GM18870 (cell line): ENCODE measurements around the gene VHLL.

ENCODE experiments used
- ATAC-seq: cut with Tn5 transposase; IDR thresholded peaks from one replicate; pipeline ENCODE4 v1.9.1; 2021; ENCODE audit warnings: moderate library complexity; ENCODE audit not compliant: unreplicated experiment

The VHLL gene

DNA sequence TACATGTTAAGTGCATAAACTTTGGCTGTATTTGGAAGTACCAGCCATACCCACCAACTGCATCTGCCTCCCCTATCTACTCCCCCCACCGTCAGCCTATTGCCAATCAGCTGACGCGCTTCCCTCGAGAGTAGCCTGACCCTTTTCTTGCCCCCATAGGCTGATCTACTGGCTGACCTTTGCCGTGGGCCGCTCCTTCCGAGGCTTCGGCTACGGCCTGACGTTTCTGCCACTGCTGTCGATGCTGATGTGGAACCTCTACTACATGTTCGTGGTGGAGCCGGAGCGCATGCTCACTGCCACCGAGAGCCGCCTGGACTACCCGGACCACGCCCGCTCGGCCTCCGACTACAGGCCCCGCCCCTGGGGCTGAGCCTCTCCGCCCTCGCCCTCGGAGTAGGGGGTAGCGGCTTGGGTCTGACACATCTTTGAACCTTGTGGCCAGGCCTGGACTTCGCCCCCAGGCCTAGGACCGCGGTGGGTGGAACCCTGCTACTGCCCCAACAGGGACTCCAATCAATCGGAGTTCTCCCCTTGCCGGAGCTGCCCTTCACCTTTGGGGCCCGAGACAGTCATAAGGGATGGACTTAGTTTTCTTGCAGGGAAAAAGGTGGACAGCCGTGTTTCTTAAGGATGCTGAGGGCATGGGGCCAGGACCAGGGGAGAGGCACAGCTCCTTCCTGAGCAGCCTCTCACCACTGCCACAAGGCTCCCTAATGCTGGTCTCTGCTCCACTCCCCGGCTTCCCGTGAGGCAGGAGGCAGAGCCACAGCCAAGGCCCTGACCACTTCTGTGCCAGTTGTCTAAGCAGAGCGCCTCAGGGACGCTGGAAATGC, 7.7 kb downstream of the VHLL start:
- ATAC-seq: no peak

DNA sequence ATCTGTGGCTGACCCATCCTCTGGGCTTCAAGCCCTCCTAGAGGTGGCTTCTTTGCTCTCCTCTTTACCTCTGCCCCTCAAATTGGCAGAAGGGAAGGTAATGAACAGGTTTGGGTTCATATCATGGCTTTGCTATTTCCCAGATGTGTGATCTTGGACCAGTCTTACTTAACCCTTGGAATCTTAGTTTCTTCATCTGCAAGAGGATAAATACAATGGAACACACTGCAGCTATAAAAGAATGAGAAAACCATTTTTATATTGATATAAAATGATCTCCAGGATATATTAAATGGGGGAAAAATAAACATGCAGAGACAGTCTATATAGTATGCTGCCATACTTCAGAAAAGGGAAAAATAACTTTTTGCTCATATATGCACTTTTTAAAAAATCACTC, 9.2 kb downstream of the VHLL start:
- ATAC-seq: no peak

DNA sequence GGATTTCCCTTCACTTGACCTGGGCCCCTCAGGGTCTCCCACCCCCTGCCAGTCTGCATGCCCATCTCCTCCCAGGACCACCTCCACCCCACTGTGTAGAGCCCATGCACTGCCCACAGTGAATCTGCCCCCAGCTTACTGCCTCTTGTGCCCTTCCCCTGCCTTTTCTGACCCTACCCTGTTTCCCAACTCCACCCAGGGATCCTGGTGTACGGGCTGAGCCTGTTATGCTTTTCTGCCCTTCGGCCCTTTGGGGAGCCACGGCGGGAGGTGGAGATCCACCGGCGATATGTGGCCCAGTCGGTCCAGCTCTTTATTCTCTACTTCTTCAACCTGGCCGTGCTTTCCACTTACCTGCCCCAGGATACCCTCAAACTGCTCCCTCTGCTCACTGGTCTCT, 13.0 kb downstream of the VHLL start:
- no peak for ATAC-seq

DNA sequence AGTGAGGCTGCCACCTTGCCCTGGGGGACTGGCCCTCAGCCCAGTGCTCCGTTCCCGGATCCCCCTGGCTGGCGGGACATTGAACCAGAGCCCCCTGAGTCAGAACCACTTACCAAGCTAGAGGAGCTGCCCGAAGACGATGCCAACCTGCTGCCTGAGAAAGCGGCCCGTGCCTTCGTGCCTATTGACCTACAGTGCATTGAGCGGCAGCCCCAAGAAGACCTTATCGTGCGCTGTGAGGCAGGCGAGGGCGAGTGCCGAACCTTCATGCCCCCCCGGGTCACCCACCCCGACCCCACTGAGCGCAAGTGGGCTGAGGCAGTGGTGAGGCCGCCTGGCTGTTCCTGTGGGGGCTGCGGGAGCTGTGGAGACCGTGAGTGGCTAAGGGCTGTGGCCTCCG, 13.7 kb downstream of the VHLL start:
- ATAC-seq: no peak

DNA sequence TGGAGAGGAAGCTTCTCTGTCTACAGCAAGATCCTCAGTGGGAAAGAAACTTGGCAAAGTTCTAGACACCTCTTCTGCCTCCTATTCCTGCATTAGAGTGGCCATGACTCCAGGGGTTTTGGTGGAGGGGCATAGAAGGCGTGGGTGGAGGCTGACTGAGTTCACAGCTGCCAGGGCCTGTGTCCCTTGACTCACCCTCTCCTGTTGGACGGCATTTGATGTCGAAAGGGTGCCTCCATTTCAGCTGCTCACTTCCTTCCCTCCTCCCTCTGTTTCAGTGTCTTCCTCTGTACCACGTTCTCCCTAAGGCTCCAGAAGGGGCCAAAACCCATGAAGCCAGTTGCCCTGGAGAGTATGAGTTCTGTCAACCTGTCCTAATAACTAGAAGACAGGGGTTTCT, 14.3 kb downstream of the VHLL start:
- ATAC-seq: no peak

DNA sequence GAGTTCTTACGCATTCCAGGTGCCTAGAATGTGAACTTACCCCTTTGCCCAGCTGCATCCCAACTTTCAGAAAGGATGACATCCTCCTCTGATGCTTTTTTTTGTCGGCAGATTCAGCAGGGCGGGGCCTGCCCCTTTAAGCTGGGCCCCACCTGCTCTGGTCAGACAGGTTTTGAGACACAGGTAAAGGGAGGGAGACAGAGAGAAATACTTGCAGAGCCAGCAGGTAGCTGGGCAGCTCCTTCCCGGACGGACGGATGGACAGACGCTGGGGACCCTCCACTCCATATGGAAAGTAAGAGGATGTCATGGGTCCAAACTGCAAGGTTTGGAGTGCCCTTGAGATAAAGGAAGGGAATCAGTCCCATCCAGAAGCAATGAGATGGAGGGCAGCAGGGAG, 15.0 kb downstream of the VHLL start, which contains the start of gene TMEM79:
TMEM79 (plus strand) TSS at position 214 of the 400 bp plus-strand sequence. CDS start 902 bp downstream, outside the sequence.
- ATAC-seq: no peak

DNA sequence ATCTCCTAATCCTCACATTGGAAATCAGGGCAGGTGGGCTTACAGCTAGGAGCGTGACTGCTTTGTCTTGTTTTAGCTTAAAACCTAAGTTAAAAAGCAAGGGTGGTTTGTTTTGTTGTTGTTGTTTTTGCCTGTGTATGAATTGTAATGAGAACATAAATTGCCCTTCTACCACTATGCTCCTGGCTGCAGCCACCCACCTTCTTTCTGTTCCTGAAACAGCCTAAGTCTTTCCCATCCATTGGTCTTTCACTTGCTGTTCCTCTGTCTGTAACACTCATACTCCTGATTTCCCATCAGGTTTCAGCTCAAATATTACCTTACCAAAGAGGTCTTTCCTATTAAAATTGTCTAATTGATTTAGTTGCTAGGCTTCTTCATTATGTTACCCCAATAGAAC, 15.6 kb downstream of the VHLL start:
- ATAC-seq: no peak

DNA sequence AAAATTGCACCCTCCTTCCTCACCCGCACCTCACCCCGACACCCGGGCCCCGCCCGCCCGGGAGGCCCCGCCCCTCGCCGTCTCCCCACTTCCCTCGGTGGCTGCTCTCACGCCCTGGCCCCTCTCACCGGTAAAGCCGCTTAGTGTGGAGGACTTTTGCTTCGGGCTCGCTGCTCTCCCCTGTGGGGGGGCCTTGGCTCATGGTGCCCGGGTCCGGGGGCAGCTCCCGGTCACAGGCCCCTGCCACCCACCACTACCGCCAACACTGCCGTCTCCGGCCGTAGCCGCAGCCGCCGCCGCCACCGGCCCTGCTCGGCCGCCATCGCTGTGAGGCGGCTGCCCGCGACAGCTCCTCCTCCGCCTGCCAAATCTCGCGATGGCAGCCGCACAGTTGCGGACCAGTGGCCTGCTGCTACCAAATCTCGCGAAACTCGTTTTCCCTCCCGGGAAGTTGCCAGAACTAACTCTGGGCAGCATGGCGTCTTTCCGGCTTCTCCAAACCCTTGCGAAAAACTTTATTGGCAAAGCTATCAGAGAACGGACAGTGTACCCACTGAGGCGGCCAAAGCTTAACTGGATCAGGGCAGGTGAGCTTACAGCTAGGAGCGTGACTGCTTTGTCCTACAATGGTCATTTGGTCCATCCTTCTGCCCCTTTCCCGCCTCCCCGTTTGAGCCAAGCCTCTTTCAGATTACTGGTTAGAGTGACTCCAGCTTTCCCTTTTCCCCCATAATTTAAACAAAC, 16.5 kb downstream of the VHLL start, which contains the start of gene SMG5:
SMG5 (minus strand) TSS at position 347 of the 744 bp plus-strand sequence; CDS start at position 202, 145 bp downstream.
- peak; percentile 66 for ATAC-seq

DNA sequence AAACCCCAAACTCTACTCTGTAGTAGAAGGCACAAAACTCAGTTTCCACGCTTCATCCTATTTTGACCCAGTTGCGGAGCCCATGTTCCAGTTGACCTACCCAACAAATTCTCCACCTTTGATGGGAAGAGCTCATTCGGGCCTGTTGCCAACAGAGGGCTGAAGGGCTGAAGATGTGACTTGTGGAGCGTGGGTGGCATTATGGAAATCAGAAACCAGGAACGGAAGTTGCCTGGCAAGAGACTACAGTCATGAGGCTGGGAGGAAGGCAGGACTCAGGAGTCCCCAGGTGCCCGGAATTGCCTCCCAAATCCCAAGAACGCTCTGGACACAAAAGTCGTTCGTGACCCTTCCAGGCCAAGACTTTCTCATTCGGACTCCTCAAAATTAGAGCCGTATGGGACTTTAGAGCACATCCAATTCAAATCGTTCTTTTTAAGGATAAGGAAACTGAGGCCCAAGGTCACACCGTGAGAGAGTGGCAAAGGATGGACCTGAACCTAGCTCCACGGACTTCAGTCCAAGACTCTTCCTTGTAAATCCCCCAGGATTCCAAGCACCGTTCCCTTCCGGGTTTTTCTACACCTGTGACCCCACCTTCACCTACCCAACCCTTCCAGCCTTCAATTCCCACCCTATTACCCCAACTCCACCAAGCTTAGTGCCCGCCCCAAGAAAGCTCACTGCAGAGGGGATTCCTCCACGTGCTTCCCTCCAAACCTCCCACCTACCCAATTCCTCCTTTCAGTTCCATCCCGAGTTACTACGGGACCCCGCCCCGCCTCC, 17.2 kb downstream of the VHLL start:
- ATAC-seq: no peak

DNA sequence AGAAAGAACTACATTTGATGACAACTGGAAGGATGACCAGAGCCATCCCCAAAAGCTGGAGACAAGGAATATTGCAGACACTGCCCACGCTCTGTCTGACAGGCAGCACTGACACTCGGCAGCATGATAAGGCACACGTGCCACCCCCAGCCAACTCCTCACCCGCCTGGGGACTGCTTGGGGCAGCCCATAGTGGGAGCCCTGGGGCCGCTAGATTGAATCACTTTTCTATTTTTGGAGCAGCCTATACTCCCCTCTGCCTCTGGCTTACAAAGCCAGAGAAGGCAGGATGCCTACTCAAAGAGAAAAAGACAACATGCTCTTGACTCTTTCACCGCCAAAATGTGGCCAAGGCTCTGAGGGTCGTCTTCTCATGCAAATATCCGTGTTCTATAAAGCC, 17.8 kb downstream of the VHLL start:
- ATAC-seq: no peak

DNA sequence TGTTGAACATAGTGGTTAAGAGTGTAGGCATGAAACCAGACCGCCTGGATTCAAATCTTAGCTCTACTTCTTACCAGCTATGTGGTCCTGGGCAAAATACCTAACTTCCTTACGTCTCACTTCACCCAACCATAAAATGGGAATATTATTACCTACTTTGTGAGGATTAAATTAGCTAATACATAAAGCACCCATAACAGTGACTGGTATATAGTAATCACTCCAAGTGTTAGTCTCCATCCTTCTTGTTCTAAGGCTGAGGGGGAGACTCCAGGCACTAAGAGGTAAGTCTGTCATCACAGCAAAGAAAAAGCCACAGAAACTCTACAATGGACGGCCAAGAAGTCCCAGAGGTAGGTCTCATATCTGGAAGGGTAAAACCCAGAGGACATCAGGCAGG, 19.3 kb downstream of the VHLL start:
- no peak for ATAC-seq

DNA sequence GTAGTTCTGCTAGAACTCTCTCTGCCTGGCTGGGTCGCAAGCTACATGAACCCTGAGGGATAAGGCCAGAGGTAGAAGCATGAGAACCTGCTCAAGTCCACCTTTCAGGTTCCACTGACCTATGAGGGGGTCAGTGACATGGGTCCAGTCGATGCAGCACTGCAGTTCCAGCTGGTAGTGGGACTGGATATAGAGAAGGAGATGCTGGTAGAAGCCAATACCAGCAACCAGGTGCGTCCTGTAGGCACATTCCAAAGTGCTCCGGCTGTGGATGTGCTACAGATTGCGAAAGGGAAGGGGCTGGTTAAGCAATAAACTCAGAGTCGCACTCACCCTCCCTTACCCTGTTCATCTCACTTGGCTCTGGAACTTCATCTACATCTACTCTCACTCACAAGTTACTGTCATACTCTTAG, 22.1 kb downstream of the VHLL start:
- no peak for ATAC-seq

DNA sequence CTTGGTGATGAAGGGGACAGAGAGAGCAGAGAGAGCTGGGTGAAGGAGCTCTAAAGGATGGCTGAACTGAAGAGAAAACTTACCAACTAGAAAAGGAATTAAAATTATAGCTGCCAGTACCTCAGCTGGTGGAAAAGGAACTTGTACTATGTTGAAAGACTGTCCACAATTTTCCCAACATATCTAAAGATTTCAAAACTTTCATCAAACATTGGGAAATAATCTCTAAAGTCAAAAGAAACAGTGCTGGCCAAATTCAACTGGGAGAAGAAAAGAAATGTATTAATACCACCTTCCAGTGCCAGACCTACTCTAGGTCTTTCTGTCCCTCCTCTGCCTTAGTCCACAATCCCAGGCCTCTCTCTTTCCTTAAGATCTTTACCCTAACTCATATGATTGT, 22.6 kb downstream of the VHLL start:
- no peak for ATAC-seq

DNA sequence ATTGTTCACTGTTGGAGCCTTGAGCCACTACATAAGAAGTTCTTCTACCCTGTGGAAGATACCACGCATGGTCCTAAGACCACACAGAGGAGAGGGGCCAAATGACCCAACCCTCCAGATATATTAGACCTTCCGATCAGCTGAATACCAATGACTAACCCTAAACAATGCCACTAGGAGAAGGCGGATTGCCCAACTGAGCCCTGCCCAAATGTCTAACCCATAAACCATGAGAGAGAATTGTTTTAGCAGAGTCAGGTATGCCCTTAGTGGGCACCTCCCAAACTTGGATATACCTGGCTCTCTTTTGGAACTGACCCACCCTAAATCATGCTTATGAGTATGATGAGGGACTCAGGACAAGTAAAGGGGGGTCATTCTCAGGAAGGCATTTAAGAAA, 28.8 kb downstream of the VHLL start:
- no peak for ATAC-seq

DNA sequence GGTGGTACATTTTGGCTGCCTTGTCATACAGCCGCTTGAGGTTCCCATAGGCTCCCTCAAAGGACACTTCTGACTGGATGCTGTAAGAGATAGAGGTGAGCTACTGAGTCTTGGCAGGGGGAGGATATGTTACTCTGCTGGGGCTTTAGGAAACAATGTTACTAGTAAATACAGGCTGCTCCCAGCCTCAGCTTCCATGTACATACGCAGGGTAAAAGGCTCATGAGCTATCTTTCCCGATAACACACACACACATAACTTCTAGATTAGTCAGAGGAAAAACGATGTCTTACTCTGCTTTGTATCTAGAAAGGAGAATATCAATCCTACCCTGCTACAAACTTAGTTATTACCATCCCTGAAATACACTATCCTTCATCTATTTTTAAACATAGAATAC, 30.8 kb downstream of the VHLL start:
- ATAC-seq: no peak

DNA sequence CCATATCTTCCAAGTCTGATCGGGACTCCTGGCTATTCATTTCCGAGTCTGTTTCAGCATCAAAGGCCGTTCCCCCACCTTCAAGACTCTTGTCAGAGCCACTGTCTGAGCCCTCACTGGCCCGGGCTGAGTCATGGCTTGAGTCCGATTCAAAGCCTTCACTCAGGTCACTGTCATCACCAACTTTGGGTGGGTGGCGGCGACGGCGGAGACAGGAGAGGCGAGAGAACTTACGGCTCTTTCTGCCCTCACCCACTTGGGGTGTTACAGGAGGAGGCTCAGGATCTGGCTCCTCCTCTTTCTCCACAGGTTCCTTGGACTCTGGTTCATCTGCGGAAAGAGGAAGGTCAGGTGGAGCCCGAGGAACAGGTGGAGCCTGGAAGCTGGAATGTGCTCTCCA, 33.1 kb downstream of the VHLL start:
- ATAC-seq: no peak

DNA sequence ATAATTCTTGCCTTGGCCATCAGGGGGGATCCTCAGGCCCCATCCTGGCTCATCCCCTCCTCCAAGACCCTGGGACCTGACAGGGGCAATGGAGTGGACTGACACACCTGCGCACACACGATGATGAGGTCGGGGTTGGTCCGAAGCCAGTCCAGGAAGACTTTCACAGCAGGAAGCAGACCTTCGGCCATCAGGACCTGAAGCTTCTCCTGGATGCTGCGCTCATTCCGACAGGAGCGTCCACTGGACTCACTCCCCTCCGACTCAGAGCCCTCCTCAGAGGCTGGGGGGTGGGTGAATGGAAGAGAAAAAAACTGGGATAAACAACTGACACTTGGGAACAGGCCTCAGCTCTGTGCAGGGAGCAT, 35.8 kb downstream of the VHLL start:
- ATAC-seq: no peak

DNA sequence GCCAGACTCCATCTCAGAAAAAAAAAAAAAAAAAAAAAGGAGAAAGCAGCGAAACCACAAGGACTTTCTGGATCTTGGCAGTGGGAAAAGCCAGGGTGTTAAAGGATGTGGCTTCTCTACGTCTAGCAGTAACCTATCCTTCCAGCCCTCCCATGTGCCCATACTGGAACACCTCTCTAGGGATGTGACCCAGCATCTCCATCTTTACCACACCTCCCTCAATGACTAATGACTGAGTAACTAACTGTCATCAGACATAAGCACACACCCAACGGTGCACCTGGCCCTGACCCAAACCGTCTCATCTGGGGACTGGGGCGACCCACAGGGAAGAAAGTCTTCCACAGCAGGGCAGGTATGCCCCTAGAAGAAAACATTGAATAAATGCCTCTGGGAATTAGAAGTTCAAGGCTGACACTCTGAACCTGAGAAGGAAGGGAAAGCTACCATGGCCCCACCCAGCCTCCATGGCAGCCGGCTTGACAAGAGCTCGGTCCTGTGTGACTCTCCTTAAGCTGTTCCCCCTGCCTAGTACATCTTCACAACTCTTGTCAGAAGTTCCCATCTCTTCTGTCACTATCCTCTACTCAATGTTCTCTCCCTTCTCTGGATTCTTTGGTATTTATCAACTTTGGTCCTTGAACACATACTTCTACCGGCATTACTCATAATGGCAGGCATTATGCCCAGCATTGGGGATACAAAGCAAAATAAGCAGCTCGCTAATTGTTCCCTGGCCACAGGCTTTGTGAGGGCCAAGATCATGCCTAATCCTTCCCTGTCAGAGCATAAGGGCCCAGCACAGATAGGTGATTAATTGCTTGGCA, 36.4 kb downstream of the VHLL start:
- no peak for ATAC-seq

DNA sequence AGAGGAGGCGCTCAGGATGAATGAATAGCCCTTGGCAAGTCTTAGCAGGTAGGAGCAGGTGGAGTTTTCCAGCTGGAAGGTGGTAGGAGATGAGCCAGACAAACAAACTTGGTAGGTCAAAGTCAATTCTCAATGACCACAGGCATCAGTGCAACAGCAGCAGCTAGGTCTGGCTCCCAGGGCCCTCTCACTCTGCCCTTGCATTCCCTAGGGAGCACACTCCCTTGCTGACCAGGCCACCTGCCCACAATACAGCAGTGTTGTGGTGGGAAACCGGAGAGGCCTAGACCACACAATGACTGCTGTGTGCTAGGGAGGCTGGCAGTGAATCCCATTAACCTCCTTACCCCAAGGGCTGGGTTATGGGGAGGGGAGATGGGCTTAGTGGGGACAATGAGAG, 38.2 kb downstream of the VHLL start:
- no peak for ATAC-seq

DNA sequence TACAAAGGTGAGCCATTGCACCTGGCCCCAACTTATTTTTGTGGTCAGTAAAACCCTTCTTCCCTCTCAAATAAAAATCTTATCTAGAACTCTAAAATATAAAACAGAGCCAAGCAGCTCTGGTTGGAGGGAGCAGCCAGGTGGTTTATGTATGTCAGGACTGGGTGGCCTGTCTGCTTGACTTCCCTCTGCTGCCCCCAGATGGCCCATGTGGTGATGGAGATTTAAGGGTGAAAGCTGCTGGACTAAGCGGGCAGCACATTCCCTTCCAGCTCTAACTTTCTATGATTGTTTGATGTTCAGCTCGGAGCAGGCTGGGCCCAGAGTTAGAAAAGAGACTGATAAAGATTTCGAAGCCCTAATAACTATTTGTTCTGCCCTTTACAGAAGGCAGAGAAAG, 39.3 kb downstream of the VHLL start:
- no peak for ATAC-seq

DNA sequence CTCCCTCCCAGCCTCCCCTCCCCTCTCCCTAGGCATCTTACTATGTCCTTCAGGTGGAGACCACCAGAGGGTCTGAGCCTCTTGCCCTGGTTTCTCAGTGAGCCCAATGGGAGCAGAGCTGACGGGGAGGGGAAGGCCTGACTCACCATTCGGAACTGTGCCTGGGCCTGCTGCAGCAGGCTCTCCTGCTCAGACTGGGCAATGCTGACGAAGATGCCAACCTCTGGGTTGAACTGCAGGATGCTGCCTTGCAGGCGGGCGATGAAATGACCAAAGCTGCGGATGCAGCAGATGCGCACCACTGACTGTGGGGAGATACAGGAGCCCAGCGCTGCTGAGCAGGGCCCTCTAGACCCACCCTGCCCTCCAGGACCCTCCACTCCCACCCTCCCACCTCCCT, 40.2 kb downstream of the VHLL start:
- ATAC-seq: no peak
